PC-3 (cell line): ENCODE results near the gene LRP2.

Source experiments
- EZH2 ChIP-seq: fragments of 300-600 bp; sonication (generic); IDR thresholded peaks from one replicate; pipeline ENCODE4 v1.6.1; 2017; ENCODE audit warnings: antibody characterized with exemption, mild to moderate bottlenecking, low read length; ENCODE audit not compliant: unreplicated experiment
- EZH2phosphoT487 ChIP-seq: fragments of 300-600 bp; sonication (generic); IDR thresholded peaks from 2 replicates; pipeline ENCODE4 v1.6.1; 2018; ENCODE audit warnings: mild to moderate bottlenecking, antibody characterized with exemption, low read length, borderline replicate concordance
- TF ChIP-seq, protein P1 (sequence below): fragments of 300-600 bp; sonication (generic); conservative IDR thresholded peaks from 2 replicates; pipeline ENCODE4 v1.5.1; 2017; ENCODE audit warnings: antibody characterized with exemption, low read depth, mild to moderate bottlenecking, low read length

DNA sequence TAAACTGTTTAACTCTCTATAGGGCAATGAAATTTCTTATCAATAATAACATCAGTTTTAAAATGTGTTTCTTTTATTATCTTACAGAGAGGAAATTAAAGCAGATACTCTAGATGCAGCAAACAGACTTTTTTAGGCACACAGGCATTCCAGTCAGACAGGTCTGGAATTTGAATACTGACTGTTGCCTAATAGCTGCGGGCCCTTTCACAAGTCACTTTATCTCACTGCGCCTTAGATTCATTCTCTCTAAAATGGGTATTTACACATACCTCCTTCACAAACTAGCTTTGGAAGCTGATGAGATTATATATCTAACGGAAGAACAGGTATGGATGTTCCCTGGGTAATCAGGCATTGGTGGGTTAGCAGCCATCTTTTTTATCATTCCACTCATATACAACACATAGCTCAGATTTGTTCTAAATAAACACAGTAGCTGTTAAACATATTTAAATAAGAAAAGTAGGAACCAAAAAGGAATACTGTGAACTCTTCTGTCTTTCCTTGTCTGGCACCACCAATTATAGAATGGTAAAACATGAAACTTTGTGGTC lies 104.2 kb downstream of the LRP2 start:
- TF ChIP-seq, protein P1, sequence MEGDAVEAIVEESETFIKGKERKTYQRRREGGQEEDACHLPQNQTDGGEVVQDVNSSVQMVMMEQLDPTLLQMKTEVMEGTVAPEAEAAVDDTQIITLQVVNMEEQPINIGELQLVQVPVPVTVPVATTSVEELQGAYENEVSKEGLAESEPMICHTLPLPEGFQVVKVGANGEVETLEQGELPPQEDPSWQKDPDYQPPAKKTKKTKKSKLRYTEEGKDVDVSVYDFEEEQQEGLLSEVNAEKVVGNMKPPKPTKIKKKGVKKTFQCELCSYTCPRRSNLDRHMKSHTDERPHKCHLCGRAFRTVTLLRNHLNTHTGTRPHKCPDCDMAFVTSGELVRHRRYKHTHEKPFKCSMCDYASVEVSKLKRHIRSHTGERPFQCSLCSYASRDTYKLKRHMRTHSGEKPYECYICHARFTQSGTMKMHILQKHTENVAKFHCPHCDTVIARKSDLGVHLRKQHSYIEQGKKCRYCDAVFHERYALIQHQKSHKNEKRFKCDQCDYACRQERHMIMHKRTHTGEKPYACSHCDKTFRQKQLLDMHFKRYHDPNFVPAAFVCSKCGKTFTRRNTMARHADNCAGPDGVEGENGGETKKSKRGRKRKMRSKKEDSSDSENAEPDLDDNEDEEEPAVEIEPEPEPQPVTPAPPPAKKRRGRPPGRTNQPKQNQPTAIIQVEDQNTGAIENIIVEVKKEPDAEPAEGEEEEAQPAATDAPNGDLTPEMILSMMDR, result no peak
- TF ChIP-seq EZH2 (no peak), EZH2phosphoT487 (no peak)
